ENCODE measurements around the gene SEPTIN10.
"Not testable (repeated sequence)": the region's sequence is repeated elsewhere in the genome, so short reads cannot be mapped to it uniquely, and the experiment has no call there.

The SEPTIN10 gene

GRCh38 chr2:109542384-109542783, 71.4 kb downstream of the SEPTIN10 start:
- no peak for DNase-seq

DNA sequence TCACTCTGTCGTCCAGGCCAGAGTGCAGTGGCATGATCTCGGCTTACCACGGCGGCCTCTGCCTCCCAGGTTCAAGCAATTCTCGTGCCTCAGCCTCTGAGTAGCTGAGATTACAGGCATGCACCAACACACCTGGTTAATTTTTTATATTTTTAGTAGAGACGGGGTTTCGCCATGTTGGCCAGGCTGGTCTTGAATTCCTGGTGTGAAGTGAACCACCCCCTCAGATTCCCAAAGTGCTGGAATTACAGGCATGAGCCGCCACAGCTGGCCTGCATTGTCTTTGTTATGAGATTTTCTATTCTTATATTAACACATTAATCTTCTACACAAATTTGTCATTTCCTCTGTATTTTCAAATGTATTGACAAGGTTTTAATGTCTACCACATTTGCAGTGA, 75.2 kb downstream of the SEPTIN10 start:
- no peak for DNase-seq

- DNase-seq = no peak
Observed at GRCh38 chr2:109537565-109538222, 76.1 kb downstream of the SEPTIN10 start.

- DNase-seq = not testable (repeated sequence)
Observed at GRCh38 chr2:109536556-109536955, 77.2 kb downstream of the SEPTIN10 start.

- no peak for DNase-seq
Observed at GRCh38 chr2:109535217-109535946, 78.4 kb downstream of the SEPTIN10 start.

- DNase-seq = no peak
Observed at GRCh38 chr2:109533823-109534222, 79.9 kb downstream of the SEPTIN10 start.

- DNase-seq = no peak
Observed at GRCh38 chr2:109532728-109533076, 81.1 kb downstream of the SEPTIN10 start.

DNA sequence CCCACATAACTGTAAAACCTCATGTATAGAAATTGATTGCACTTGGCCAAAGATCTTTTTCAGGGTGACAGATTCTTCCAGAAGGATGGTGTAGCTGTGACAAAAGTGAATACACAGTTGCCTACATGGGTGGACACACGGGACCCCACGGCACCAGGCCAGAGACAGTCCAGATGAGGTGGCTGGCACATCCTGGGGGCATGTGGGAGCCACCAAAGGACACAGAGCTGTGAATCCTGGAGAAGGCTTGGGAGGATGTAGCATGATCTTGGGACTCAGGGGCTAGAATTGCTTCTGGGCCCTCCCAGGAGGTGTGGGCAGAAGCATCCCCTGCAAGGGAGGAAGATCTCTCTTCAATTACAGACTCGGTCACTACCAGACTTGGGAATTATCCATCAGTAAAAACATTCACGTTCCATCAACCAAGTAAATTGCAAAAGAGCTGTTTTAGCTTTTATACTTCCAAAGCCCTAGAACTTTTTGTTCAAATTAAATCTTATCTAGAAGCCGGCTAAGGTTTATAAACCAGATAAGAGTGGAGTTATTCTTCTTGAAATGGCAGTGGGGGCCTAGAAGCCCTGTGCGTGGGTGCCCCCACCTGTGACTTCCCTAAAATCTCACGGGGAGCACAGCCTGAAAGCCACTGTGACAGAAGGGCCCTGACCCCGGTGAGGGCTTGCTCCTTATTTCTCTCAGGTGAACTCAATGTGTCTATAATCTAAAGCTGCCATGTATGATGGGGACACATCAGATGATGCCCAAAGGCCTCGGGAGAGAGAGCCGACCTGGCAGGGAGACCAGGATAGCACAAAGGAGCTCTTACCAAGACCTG, 81.7 kb downstream of the SEPTIN10 start:
- DNase-seq = no peak

GRCh38 chr2:109531221-109531620, 82.5 kb downstream of the SEPTIN10 start:
- DNase-seq = no peak

DNA sequence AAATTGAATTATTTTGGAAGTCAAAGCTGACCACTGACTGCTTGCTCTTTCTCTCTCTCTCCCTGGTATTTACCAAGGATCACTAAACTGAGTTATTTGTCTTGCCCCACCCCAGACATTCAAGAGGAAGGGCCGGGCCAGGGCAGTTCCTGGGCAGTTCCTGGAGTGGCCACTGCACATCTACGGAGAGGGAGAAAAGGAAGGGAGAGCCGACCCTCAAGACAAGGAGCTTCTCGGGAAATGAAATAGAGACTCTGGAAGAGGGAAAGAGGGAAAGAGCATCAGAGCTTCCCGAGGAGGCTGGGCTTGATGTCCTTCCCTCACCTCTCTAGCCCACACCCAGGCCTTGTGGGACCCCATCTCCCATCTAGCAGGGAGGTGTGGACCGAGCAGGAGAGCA, 83.1 kb downstream of the SEPTIN10 start:
- no peak for DNase-seq

- no peak for DNase-seq
Observed at GRCh38 chr2:109529532-109530449, 84.0 kb downstream of the SEPTIN10 start.

DNA sequence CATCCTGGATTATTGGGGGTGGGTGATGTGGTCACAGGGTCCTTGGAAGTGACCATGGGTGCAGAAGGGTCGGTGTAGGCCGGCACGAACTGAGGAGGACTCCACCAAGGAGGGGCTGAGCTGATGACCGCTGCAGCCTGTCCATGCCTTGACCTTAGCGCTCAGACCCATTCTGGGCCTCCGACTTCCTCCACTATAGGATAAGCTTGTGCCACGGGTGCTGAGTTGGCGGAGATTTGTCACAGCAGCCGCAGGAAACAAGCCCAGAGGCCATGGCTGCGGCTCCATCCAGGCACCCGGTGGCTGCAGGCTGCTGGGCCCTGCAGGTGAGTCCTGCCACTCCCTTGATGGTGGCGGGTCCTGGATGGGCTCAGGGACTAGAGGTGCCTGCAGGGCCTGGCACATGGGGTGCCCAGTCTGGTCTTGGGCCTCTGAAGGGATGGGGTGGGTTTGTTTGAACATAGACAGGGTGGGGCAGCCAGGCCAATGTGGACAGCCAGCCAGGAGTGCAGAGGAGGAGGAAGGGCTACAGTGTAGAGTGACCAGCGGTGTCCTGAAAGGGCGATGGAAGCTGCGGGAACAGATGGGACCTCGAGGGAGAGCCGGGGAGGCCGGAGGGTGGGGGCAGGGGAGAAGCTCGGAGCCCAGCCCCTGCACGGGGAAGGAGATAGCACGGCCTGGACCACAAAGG, 84.8 kb downstream of the SEPTIN10 start:
- DNase-seq = no peak

GRCh38 chr2:109527846-109528705, 85.7 kb downstream of the SEPTIN10 start:
- no peak for DNase-seq

DNA sequence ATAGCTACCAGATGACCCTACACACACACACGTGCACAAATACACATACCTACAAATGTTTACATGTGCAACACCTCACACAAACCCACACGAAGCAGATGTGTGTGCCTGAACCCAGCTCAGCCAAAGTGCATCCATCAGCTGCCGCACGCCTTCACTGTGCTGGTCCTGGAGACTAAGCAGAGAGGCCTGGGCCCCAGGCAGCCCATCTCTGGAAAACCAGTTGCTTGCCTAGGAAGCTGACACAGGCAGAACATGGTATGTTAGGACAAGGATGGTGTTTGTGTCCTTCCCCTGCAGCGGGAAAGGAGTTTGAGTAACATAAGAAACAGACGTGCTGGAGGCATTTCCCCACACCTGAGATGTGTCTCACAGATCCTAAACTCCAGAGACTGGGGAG, 86.7 kb downstream of the SEPTIN10 start:
- DNase-seq = no peak

DNA sequence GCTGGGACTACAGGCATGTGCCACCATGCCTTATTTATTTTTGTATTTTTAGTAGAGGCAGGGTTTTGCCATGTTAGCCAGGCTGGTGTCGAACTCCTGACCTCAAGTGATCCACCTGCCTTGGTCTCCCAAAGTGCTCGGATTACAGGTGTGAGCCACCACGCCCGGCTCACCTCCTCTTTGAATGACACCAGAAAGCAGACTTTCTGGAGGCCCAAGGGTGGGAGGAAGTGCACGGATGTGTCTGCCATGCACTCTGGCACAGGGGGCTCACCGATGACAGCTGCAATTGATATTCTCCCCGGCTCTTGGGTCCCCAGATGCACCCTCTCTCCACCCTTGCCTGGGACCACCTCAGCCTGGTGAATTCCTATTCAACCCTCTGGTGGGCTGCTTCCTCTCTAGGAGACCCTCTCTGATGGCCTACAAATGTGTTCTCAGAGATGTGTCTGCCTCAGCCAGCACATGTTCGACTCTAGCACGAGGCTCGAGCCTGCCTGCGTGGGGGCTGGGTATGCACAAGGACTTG, 87.3 kb downstream of the SEPTIN10 start:
- DNase-seq = no peak

DNA sequence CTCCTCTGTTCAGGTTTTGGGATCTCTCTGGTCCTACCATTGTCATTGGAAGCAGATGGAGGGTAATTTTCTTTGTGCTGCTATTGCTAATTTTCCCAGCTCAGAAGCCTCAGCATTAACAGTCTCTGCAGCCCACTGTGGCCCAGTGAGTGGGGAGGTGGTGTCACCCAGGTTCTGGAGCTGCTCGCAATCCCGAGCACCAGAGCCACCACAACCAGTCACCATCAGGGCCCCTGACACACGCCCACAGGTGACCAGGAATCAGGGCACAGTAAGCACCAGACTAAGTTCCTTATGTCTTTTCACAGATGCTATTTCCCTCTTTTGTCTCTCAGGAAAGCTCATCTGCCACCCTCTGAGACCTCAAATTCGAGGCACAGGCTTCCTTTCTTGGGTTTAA, 87.9 kb downstream of the SEPTIN10 start:
- DNase-seq = no peak

GRCh38 chr2:109523536-109524361, 90.0 kb downstream of the SEPTIN10 start:
- DNase-seq = no peak

- no peak for DNase-seq
Observed at GRCh38 chr2:109523121-109523520, 90.6 kb downstream of the SEPTIN10 start.

DNA sequence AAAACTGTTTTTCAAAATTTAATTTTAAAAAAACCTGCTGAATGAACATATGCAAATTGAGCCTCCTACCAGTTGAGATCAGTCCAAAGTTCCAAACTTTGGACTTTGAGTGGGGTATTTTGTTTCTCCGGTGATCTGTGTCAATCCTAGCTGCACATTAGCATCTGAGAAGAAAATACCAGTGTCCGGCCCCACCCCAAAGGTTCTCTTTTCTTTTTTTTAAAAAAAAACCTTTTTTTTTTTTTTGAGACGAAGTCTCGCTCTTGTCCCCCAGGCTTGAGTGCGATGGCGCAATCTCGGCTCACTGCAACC, 91.7 kb downstream of the SEPTIN10 start:
- no peak for DNase-seq
